ENCODE results near the gene CYTH4. TPM values are rescaled to one million over a fixed set of nuclear protein-coding genes. Genes with fewer than 3 reads are reported as not detected.
"Not testable (repeated sequence)": the region's sequence is repeated elsewhere in the genome, so short reads cannot be mapped to it uniquely, and the experiment has no call there.

CYTH4 gene
- polyA plus RNA-seq, 4 donors, result 2.9 to 5.6 (median 3.3) TPM

GRCh38 chr22:37325039-37325395, 42.7 kb downstream of the CYTH4 start:
- DNase-seq (ENCODE audit: low read depth in 4 of 4, low spot score in 3 of 4), result no peak

- DNase-seq (ENCODE audit: low read depth in 4 of 4, low spot score in 3 of 4), result no peak
These were observed 44.4 kb downstream of the CYTH4 start for GRCh38 chr22:37326726-37327125.

GRCh38 chr22:37328017-37328416, 45.7 kb downstream of the CYTH4 start:
- DNase-seq (ENCODE audit: low read depth in 4 of 4, low spot score in 3 of 4), result no peak

GRCh38 chr22:37328538-37329237, 46.4 kb downstream of the CYTH4 start:
- DNase-seq (ENCODE audit: low read depth in 4 of 4, low spot score in 3 of 4), result not testable (repeated sequence)

GRCh38 chr22:37329238-37330140, 47.2 kb downstream of the CYTH4 start:
- DNase-seq (ENCODE audit: low read depth in 4 of 4, low spot score in 3 of 4), result no peak

- DNase-seq (ENCODE audit: low read depth in 4 of 4, low spot score in 3 of 4), result peak in 3 of 4 donors; percentile 61 to 67 (median 63)
These were observed 48.1 kb downstream of the CYTH4 start for GRCh38 chr22:37330200-37331033.

- DNase-seq (ENCODE audit: low read depth in 4 of 4, low spot score in 3 of 4), result no peak
These were observed 48.7 kb downstream of the CYTH4 start for GRCh38 chr22:37331034-37331428.

- DNase-seq (ENCODE audit: low read depth in 4 of 4, low spot score in 3 of 4), result no peak
These were observed 49.7 kb downstream of the CYTH4 start for GRCh38 chr22:37331856-37332536.

- no peak for DNase-seq (ENCODE audit: low read depth in 4 of 4, low spot score in 3 of 4)
These were observed 51.6 kb downstream of the CYTH4 start for GRCh38 chr22:37333724-37334460.

- DNase-seq (ENCODE audit: low read depth in 4 of 4, low spot score in 3 of 4), result no peak
These were observed 52.2 kb downstream of the CYTH4 start for GRCh38 chr22:37334461-37334858.

GRCh38 chr22:37334859-37335805, 52.8 kb downstream of the CYTH4 start:
- no peak for DNase-seq (ENCODE audit: low read depth in 4 of 4, low spot score in 3 of 4)

- DNase-seq (ENCODE audit: low read depth in 4 of 4, low spot score in 3 of 4), result no peak
These were observed 53.5 kb downstream of the CYTH4 start for GRCh38 chr22:37335806-37336199.

- DNase-seq (ENCODE audit: low read depth in 4 of 4, low spot score in 3 of 4), result no peak
These were observed 54.3 kb downstream of the CYTH4 start for GRCh38 chr22:37336579-37336978.

GRCh38 chr22:37337204-37337943, 55.1 kb downstream of the CYTH4 start:
- no peak for DNase-seq (ENCODE audit: low read depth in 4 of 4, low spot score in 3 of 4)

GRCh38 chr22:37338539-37339246, 56.4 kb downstream of the CYTH4 start:
- DNase-seq (ENCODE audit: low read depth in 4 of 4, low spot score in 3 of 4), result no peak

GRCh38 chr22:37340331-37341262, 58.3 kb downstream of the CYTH4 start:
- no peak for DNase-seq (ENCODE audit: low read depth in 4 of 4, low spot score in 3 of 4)

All from right renal pelvis (tissue), 4 donors.